Osteoblast (primary cell): ENCODE results near the gene PLA2G10. TPM values are rescaled to one million over a fixed set of nuclear protein-coding genes. Genes with fewer than 3 reads are reported as not detected.
"Not testable (repeated sequence)": the region's sequence is repeated elsewhere in the genome, so short reads cannot be mapped to it uniquely, and the experiment has no call there.

Experiments
- DNase-seq: peaks from one replicate; pipeline ENCODE4 v3.0.0; 2011; ENCODE audit warnings: low spot score, mixed read lengths; ENCODE audit not compliant: insufficient read length; ENCODE audit errors: missing footprints
- H2AFZ ChIP-seq: 2 replicates; pipeline ENCODE4 v1.6.0; 2011; ENCODE audit warnings: mild to moderate bottlenecking, low read length
- H3K27ac ChIP-seq: 2 replicates; pipeline ENCODE4 v1.5.1; 2011; ENCODE audit warnings: mild to moderate bottlenecking, low read depth, low read length, moderate library complexity
- H3K27me3 ChIP-seq: 2 replicates; pipeline ENCODE4 v1.6.0; 2012; ENCODE audit warnings: mild to moderate bottlenecking, control low read depth, inconsistent platforms, low read length, moderate library complexity; ENCODE audit not compliant: insufficient read depth
- H3K36me3 ChIP-seq: 2 replicates; pipeline ENCODE4 v1.5.1; 2011; ENCODE audit warnings: mild to moderate bottlenecking, low read length, control low read depth, moderate library complexity; ENCODE audit not compliant: insufficient read depth
- H3K4me1 ChIP-seq: 2 replicates; pipeline ENCODE4 v1.5.1; 2011; ENCODE audit warnings: mild to moderate bottlenecking, low read length, control low read depth, moderate library complexity; ENCODE audit not compliant: insufficient read depth
- H3K4me2 ChIP-seq: 2 replicates; pipeline ENCODE4 v1.6.0; 2011; ENCODE audit warnings: mild to moderate bottlenecking, low read length; ENCODE audit not compliant: insufficient read depth
- H3K4me3 ChIP-seq: fragments of 200-600 bp; sonication (generic); 3 replicates; pipeline ENCODE4 v1.5.1; 2012; ENCODE audit warnings: mild to moderate bottlenecking, low read length, inconsistent platforms; ENCODE audit not compliant: insufficient read depth
- H3K79me2 ChIP-seq: 2 replicates; pipeline ENCODE4 v1.6.0; 2012; ENCODE audit warnings: mild to moderate bottlenecking, low read length, control low read depth, inconsistent platforms; ENCODE audit not compliant: insufficient read depth
- H3K9me3 ChIP-seq: 2 replicates; pipeline ENCODE4 v1.5.1; 2011; ENCODE audit warnings: low read depth, low read length, control low read depth
- H4K20me1 ChIP-seq: 2 replicates; pipeline ENCODE4 v1.6.0; 2012; ENCODE audit warnings: mild to moderate bottlenecking, low read length, control low read depth; ENCODE audit not compliant: insufficient read depth
- CTCF ChIP-seq: IDR thresholded peaks from 2 replicates; pipeline ENCODE4 v1.5.1; 2011; ENCODE audit warnings: mild to moderate bottlenecking, low read depth, low read length, moderate library complexity; ENCODE audit errors: extremely low read depth
- total RNA-seq: library from RNA; depleted of rRNA; stranded (reverse); fragments of >200 nt; gene quantifications from 2 replicates; pipeline ENCODE4 v1.2.3, GENCODE V29; 2012

PLA2G10 gene
- total RNA-seq, 1 donor = not detected

- H3K36me3 ChIP-seq = peaks cover 7% of the 10 kb centered on the region
- peaks cover 12% of the 10 kb centered on the region for H3K4me1 ChIP-seq
- peak overlapping the region; percentile 86 for H3K27ac ChIP-seq
- TF ChIP-seq CTCF = no peak
- no peaks in the 10 kb centered on the region for H3K9me3 ChIP-seq
- H3K4me2 ChIP-seq = peak overlapping the region; percentile 83
- peaks cover 34% of the 10 kb centered on the region for H4K20me1 ChIP-seq
- peak overlapping the region; percentile 95 for H3K4me3 ChIP-seq
- no peaks in the 10 kb centered on the region for H3K27me3 ChIP-seq
- DNase-seq = no peak
- no peak overlapping the region for H2AFZ ChIP-seq
- H3K79me2 ChIP-seq = peaks cover 77% of the 10 kb centered on the region
These were observed 59.8 kb downstream of the PLA2G10 start for GRCh38 chr16:14634389-14634725.

GRCh38 chr16:14632693-14633569 is 61.2 kb downstream of the PLA2G10 start, which contains the start of gene BFAR:
TSS of gene BFAR (plus strand) at chr16:14632951. CDS start at chr16:14644347, 11,396 bp downstream.
- H3K4me2 ChIP-seq = peak within 1 kb of the TSS; percentile 83
- peak within 1 kb of the TSS; percentile 88 for H2AFZ ChIP-seq
- peaks cover 24% of the 10 kb centered on the region for H4K20me1 ChIP-seq
- H3K27ac ChIP-seq = peak within 1 kb of the TSS; percentile 86
- peak; percentile 95 for DNase-seq
- peaks cover 71% of the 10 kb centered on the region for H3K79me2 ChIP-seq
- H3K9me3 ChIP-seq = no peaks in the 10 kb centered on the region
- no peaks in the 10 kb centered on the region for H3K27me3 ChIP-seq
- H3K4me3 ChIP-seq = peak within 1 kb of the TSS; percentile 95
- H3K36me3 ChIP-seq = peaks cover 4% of the 10 kb centered on the region
- no peak for TF ChIP-seq CTCF
- H3K4me1 ChIP-seq = peaks cover 18% of the 10 kb centered on the region

- peak overlapping the region; percentile 81 for H3K4me2 ChIP-seq
- H3K27me3 ChIP-seq, DNase-seq, H3K9me3 ChIP-seq: not testable (repeated sequence)
- peaks cover 50% of the 10 kb centered on the region for H3K79me2 ChIP-seq
- peak overlapping the region; percentile 93 for H3K4me3 ChIP-seq
- peak overlapping the region; percentile 98 for H2AFZ ChIP-seq
- peaks cover 19% of the 10 kb centered on the region for H4K20me1 ChIP-seq
- H3K27ac ChIP-seq = peak overlapping the region; percentile 90
- peaks cover 18% of the 10 kb centered on the region for H3K4me1 ChIP-seq
- peaks cover 23% of the 10 kb centered on the region for H3K36me3 ChIP-seq
These were observed 63.3 kb downstream of the PLA2G10 start for GRCh38 chr16:14630620-14631330.

- Histone ChIP-seq H3K4me2 (peak within 1 kb of the TSS; percentile 86), H3K27ac (peak within 1 kb of the TSS; percentile 90), H3K4me1 (peaks cover 18% of the 10 kb centered on the region), H2AFZ (peak within 1 kb of the TSS; percentile 98), H3K4me3 (peak within 1 kb of the TSS; percentile 93), H4K20me1 (peaks cover 12% of the 10 kb centered on the region), H3K9me3 (no peaks in the 10 kb centered on the region), H3K27me3 (no peaks in the 10 kb centered on the region), H3K36me3 (peaks cover 27% of the 10 kb centered on the region), H3K79me2 (peaks cover 43% of the 10 kb centered on the region)
- TF ChIP-seq CTCF = no peak
- DNase-seq = peak; percentile 98
These were observed 64.0 kb downstream of the PLA2G10 start, which contains the start of gene PARN for GRCh38 chr16:14629919-14630619. TSS of gene PARN (minus strand) at chr16:14630260. CDS start at chr16:14630125, 135 bp downstream.
